ENCODE measurements around the gene GABRB2.

GABRB2 gene

GRCh38 chr5:161344234-161344633 is 202.3 kb downstream of the GABRB2 start:
- FAIRE-seq (no peak), DNase-seq (ENCODE audit: insufficient read length, low spot score) (no peak)
- TF ChIP-seq CTCF (IDR thresholded peaks at IDR 0.05; ENCODE audit: insufficient read depth, missing control alignments): no peak

DNA sequence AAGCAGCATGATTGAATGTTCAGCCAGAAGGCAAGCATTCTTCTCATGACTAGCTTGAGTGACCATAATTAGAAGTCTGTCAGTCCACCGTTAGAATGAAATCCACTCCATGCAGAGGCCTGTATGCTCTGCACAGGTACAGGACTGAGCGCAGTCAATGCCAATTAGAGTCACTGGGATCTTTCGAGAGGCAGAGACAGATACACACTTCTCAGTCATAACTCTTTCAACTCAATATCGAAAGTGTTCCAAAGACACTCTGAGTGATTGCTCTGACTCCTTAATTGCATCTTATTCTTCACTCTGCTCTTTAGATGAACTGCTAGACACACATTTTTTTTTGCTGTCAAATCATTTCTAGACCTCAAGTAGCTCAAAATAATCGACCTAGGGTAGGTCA is 203.6 kb downstream of the GABRB2 start:
- DNase-seq (ENCODE audit: insufficient read length, low spot score): no peak
- no peak for TF ChIP-seq CTCF (IDR thresholded peaks at IDR 0.05; ENCODE audit: insufficient read depth, missing control alignments)
- no peak for FAIRE-seq

- no peak for TF ChIP-seq CTCF (IDR thresholded peaks at IDR 0.05; ENCODE audit: insufficient read depth, missing control alignments)
- DNase-seq (ENCODE audit: insufficient read length, low spot score) (no peak), FAIRE-seq (no peak)
Measured at GRCh38 chr5:161340012-161340411, 206.5 kb downstream of the GABRB2 start.

GRCh38 chr5:161333194-161333880 is 213.2 kb downstream of the GABRB2 start:
- FAIRE-seq: no peak
- DNase-seq (ENCODE audit: insufficient read length, low spot score): no peak

GRCh38 chr5:161332343-161332742 is 214.2 kb downstream of the GABRB2 start:
- TF ChIP-seq CTCF (IDR thresholded peaks at IDR 0.05; ENCODE audit: insufficient read depth, missing control alignments): no peak
- FAIRE-seq (no peak), DNase-seq (ENCODE audit: insufficient read length, low spot score) (no peak)

More at GRCh38 chr5:161333194-161333880, 213.2 kb downstream of the GABRB2 start:
- no peak for TF ChIP-seq CTCF (IDR thresholded peaks at IDR 0.05; ENCODE audit: insufficient read depth, missing control alignments)

DNA sequence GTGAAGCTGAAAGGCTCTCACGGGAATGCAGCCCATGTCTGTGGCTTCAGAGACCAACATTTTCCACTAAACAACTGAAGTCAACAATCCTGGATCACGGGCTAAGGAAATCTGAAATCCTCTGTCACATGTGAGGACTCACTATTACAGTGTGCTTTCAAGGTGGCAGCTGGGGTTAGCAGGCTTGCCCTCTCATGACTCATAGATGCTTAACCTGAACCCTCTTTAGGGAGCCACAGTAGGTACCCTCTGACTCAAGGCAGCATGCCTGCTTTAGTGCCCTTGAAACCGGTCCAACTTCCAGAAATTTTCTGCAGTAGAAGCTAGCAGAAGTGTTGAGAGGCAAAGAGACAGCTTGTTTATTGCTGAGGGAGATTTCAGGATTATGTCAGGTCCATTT is 232.5 kb downstream of the GABRB2 start:
- no peak for DNase-seq (ENCODE audit: insufficient read length, low spot score)
- FAIRE-seq: no peak
- TF ChIP-seq CTCF (IDR thresholded peaks at IDR 0.05; ENCODE audit: insufficient read depth, missing control alignments): no peak

GRCh38 chr5:161312882-161313281 is 233.6 kb downstream of the GABRB2 start:
- DNase-seq (ENCODE audit: insufficient read length, low spot score) (no peak), FAIRE-seq (no peak)
- TF ChIP-seq CTCF (IDR thresholded peaks at IDR 0.05; ENCODE audit: insufficient read depth, missing control alignments): no peak
